NT2/D1 (cell line): ENCODE data around the gene MCUR1.
"Not testable (repeated sequence)": the region's sequence is repeated elsewhere in the genome, so short reads cannot be mapped to it uniquely, and the experiment has no call there.

Experiments
- SUZ12 ChIP-seq: IDR thresholded peaks from 2 replicates; pipeline ENCODE4 v1.6.1; 2011; ENCODE audit not compliant: insufficient read length, insufficient read depth; ENCODE audit errors: extremely low read depth
- ZNF274 ChIP-seq: IDR thresholded peaks from 2 replicates; pipeline ENCODE4 v1.6.1; 2011; ENCODE audit warnings: mild to moderate bottlenecking, low read depth, low read length

DNA sequence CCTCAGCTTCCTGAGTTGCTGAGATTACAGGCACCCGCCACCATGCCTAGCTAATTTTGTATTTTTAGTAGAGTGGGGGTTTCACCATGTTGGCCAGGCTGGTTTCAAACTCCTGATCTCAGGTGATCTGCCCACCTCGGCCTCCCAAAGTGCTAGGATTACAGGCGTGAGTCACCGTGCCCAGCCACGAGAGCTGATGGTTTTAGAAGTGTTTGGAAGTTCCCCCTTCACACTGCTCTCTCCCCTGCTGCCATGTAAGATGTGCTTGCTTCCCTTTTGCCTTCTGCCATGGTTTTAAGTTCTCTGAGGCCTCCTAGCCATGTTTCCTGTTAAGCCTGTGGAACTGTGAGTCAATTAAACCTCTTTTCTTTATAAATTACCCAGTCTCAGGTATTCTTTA lies 36.3 kb upstream of the MCUR1 start:
- not testable (repeated sequence) for TF ChIP-seq ZNF274, SUZ12
